PC-3 (cell line): ENCODE measurements around the gene TNPO3. TPM values are rescaled to one million over a fixed set of nuclear protein-coding genes. Genes with fewer than 3 reads are reported as not detected.

Experiments used
- ATAC-seq: fragments of 200-7000 bp; cut with Tn5 transposase; 2 replicates; pipeline ENCODE4 v1.9.1; 2020; ENCODE audit warnings: mild to moderate bottlenecking, moderate library complexity
- BruUV-seq: library from RNA; stranded (reverse); fragments of 400-500 nt; replicated peaks from 2 replicates; lab custom pipeline; 2021; lab: Mats Ljungman, UMichigan
- CTCF ChIA-PET: fragments of 300-600 bp; sonication (Branson Sonifier 250); formaldehyde crosslinking; loops from one replicate; lab custom pipeline; 2022; ENCODE audit warnings: antibody characterized with exemption; lab: Charles Lee
- POLR2A ChIA-PET: fragments of 300-600 bp; sonication (Branson Sonifier 250); formaldehyde crosslinking; loops from one replicate; lab custom pipeline; 2022; ENCODE audit warnings: antibody characterized with exemption; ENCODE audit not compliant: unreplicated experiment; lab: Charles Lee
- DNase-seq: peaks from one replicate; pipeline ENCODE4 v3.0.0-alpha.2; 2015
- H2AFZ ChIP-seq: fragments of 300-600 bp; sonication (generic); 2 replicates; pipeline ENCODE4 v1.6.0; 2016; ENCODE audit warnings: antibody characterized with exemption, low read length
- H3F3A ChIP-seq: fragments of 300-600 bp; sonication (generic); one replicate; pipeline ENCODE4 v1.6.0; 2017; ENCODE audit warnings: antibody characterized with exemption, low read length, control low read depth, mild to moderate bottlenecking; ENCODE audit not compliant: unreplicated experiment
- H3K27ac ChIP-seq: fragments of 300-600 bp; sonication (generic); 2 replicates; pipeline ENCODE4 v1.5.1; 2016; ENCODE audit warnings: mild to moderate bottlenecking, low read length
- H3K27me3 ChIP-seq: fragments of 300-600 bp; sonication (generic); 2 replicates; pipeline ENCODE4 v1.6.1; 2016; ENCODE audit warnings: low read length, mixed read lengths
- H3K36me3 ChIP-seq: fragments of 300-600 bp; sonication (generic); 2 replicates; pipeline ENCODE4 v1.6.1; 2016; ENCODE audit warnings: low read depth, mixed run types, low read length, mixed read lengths
- H3K4me1 ChIP-seq: fragments of 300-600 bp; sonication (generic); 2 replicates; pipeline ENCODE4 v1.5.1; 2016; ENCODE audit warnings: low read length; ENCODE audit not compliant: insufficient read depth
- H3K4me2 ChIP-seq: fragments of 300-600 bp; sonication (generic); 2 replicates; pipeline ENCODE4 v1.6.0; 2016; ENCODE audit warnings: low read length
- H3K4me3 ChIP-seq: fragments of 300-600 bp; sonication (generic); 2 replicates; pipeline ENCODE4 v1.5.1; 2016; ENCODE audit warnings: mild to moderate bottlenecking, low read length, mixed read lengths
- H3K79me2 ChIP-seq: fragments of 300-600 bp; sonication (generic); 2 replicates; pipeline ENCODE4 v1.6.1; 2017; ENCODE audit warnings: low read length, mixed read lengths
- H3K9ac ChIP-seq: fragments of 300-600 bp; sonication (generic); 2 replicates; pipeline ENCODE4 v1.6.0; 2016; ENCODE audit warnings: mild to moderate bottlenecking, low read length
- H3K9me2 ChIP-seq: fragments of 300-600 bp; sonication (generic); replicated peaks from 2 replicates; pipeline ENCODE4 v1.6.1; 2016; ENCODE audit warnings: mixed run types, low read length, mixed read lengths
- H3K9me3 ChIP-seq: fragments of 300-600 bp; sonication (generic); 2 replicates; pipeline ENCODE4 v1.6.1; 2016; ENCODE audit warnings: low read length, mixed read lengths
- H4K20me1 ChIP-seq: fragments of 300-600 bp; sonication (generic); 2 replicates; pipeline ENCODE4 v1.6.1; 2016; ENCODE audit warnings: low read length, mixed read lengths
- EZH2 ChIP-seq: fragments of 300-600 bp; sonication (generic); IDR thresholded peaks from one replicate; pipeline ENCODE4 v1.6.1; 2017; ENCODE audit warnings: antibody characterized with exemption, mild to moderate bottlenecking, low read length; ENCODE audit not compliant: unreplicated experiment
- EZH2phosphoT487 ChIP-seq: fragments of 300-600 bp; sonication (generic); IDR thresholded peaks from 2 replicates; pipeline ENCODE4 v1.6.1; 2018; ENCODE audit warnings: mild to moderate bottlenecking, antibody characterized with exemption, low read length, borderline replicate concordance
- intact Hi-C: fragments of 100-400 bp; cut with micrococcal nuclease; formaldehyde crosslinking; loops from 2 replicates; pipeline ENCODE4 v1.9.0; 2023
- total RNA-seq: library from RNA; depleted of rRNA; stranded (reverse); fragments of >200 nt; gene quantifications from 2 replicates; pipeline ENCODE4 v1.2.3, GENCODE V29; 2014
- TF ChIP-seq, protein P1 (sequence below): fragments of 300-600 bp; sonication (generic); conservative IDR thresholded peaks from 2 replicates; pipeline ENCODE4 v1.5.1; 2017; ENCODE audit warnings: antibody characterized with exemption, low read depth, mild to moderate bottlenecking, low read length

The TNPO3 gene
- total RNA-seq, 1 experiment from 2014 or later: 55.9 TPM

DNA sequence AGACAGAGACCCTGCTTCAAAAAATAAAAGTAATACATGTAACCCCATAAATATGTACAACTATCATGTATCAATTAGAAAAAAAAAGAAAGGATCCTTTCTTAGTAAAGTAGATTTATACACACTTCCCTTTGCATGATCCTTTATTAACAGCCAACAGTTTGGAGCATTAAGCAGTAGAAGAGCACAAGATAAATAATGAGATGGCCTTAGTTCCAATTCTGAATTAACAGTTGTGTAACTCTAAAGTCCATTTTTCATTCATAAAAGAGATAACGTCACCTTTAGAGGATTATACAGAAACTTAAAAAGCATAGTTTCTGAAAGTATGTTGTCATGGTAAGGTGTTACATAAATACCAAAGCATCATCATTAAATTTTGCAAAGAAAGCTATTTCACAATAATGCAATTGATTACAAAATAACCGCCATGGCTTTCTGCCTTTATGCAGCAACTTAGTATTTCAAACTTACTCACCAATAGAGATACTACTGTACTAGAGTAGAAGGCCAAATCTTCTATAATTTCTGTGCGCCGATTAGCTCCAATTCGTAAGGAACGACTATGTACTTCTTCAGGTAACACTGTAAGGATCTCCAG is 40.3 kb downstream of the TNPO3 start:
- ChIA-PET CTCF (no interaction called here), POLR2A (no interaction called here)
- Histone ChIP-seq H3K27me3 (no peaks in the 10 kb centered on the region), H3K79me2 (peaks cover 42% of the 10 kb centered on the region), H3K4me2 (no peak overlapping the region), H4K20me1 (peaks cover 16% of the 10 kb centered on the region; the same call in 1 of the 2 replicates), H3K9me2 (no peaks in the 10 kb centered on the region), H3K4me3 (no peak overlapping the region), H3K27ac (no peak overlapping the region), H3K9ac (no peak overlapping the region), H2AFZ (no peak overlapping the region), H3K36me3 (peaks cover 35% of the 10 kb centered on the region), H3K4me1 (peaks cover 15% of the 10 kb centered on the region), H3K9me3 (no peaks in the 10 kb centered on the region), H3F3A (no peaks in the 10 kb centered on the region)
- intact Hi-C loops: no loop called here
- ATAC-seq: no peak
- TF ChIP-seq EZH2 (no peak), EZH2phosphoT487 (no peak)
- TF ChIP-seq, protein P1, sequence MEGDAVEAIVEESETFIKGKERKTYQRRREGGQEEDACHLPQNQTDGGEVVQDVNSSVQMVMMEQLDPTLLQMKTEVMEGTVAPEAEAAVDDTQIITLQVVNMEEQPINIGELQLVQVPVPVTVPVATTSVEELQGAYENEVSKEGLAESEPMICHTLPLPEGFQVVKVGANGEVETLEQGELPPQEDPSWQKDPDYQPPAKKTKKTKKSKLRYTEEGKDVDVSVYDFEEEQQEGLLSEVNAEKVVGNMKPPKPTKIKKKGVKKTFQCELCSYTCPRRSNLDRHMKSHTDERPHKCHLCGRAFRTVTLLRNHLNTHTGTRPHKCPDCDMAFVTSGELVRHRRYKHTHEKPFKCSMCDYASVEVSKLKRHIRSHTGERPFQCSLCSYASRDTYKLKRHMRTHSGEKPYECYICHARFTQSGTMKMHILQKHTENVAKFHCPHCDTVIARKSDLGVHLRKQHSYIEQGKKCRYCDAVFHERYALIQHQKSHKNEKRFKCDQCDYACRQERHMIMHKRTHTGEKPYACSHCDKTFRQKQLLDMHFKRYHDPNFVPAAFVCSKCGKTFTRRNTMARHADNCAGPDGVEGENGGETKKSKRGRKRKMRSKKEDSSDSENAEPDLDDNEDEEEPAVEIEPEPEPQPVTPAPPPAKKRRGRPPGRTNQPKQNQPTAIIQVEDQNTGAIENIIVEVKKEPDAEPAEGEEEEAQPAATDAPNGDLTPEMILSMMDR: no peak
- no peak for DNase-seq
- no TSS peak for BruUV-seq

- H3F3A ChIP-seq: no peaks in the 10 kb centered on the region
- ATAC-seq (no peak), DNase-seq (no peak)
- H2AFZ ChIP-seq: no peak overlapping the region
- H4K20me1 ChIP-seq: peaks cover 15% of the 10 kb centered on the region; the same call in 1 of the 2 replicates
- TF ChIP-seq EZH2 (no peak), EZH2phosphoT487 (no peak)
- TF ChIP-seq, protein P1: no peak
- H3K27me3 ChIP-seq: no peaks in the 10 kb centered on the region
- H3K4me2 ChIP-seq: no peak overlapping the region
- H3K36me3 ChIP-seq: peaks cover 37% of the 10 kb centered on the region
- intact Hi-C loops: no loop called here
- no peak overlapping the region for H3K9ac ChIP-seq
- H3K79me2 ChIP-seq: peaks cover 31% of the 10 kb centered on the region
- no peaks in the 10 kb centered on the region for H3K9me2 ChIP-seq
- H3K9me3 ChIP-seq: no peaks in the 10 kb centered on the region
- no TSS peak for BruUV-seq
- peaks cover 14% of the 10 kb centered on the region for H3K4me1 ChIP-seq
- no peak overlapping the region for H3K4me3 ChIP-seq
- CTCF ChIA-PET: no interaction called here
- POLR2A ChIA-PET: no interaction called here
- no peak overlapping the region for H3K27ac ChIP-seq
Observed at GRCh38 chr7:129013048-129013724, 41.7 kb downstream of the TNPO3 start.

DNA sequence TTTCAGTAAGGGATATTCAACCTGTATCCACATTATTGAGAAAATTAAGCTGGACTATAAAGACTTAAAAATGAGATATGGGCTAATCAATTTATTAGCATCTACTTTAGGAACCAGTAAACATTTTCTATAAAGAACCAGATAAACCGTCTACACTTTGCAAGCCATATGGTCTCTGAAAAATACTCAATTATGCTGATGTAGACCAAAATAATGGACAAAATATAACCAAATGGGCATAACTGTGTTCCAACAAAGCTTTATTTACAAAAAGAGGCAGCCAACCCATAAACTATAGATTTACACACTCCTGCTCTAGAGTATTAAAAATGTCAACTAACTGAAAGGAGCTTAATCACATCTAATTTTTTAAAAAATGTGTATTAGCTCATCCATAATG is 42.3 kb downstream of the TNPO3 start:
- ChIA-PET CTCF (no interaction called here), POLR2A (no interaction called here)
- ATAC-seq (no peak), DNase-seq (no peak)
- no TSS peak for BruUV-seq
- no peak overlapping the region for H3K27ac ChIP-seq
- intact Hi-C loops: no loop called here
- H3F3A ChIP-seq: no peaks in the 10 kb centered on the region
- peaks cover 9% of the 10 kb centered on the region for H3K4me1 ChIP-seq
- H3K9me2 ChIP-seq: no peaks in the 10 kb centered on the region
- H3K79me2 ChIP-seq: peaks cover 26% of the 10 kb centered on the region
- no peaks in the 10 kb centered on the region for H3K9me3 ChIP-seq
- TF ChIP-seq EZH2phosphoT487 (no peak), EZH2 (no peak)
- TF ChIP-seq, protein P1: no peak
- no peak overlapping the region for H3K9ac ChIP-seq
- H3K36me3 ChIP-seq: peaks cover 35% of the 10 kb centered on the region
- H3K4me3 ChIP-seq: no peak overlapping the region
- peaks cover 9% of the 10 kb centered on the region; the same call in 1 of the 2 replicates for H4K20me1 ChIP-seq
- no peak overlapping the region for H2AFZ ChIP-seq
- no peaks in the 10 kb centered on the region for H3K27me3 ChIP-seq
- no peak overlapping the region for H3K4me2 ChIP-seq
